NCI-H748 treated with DMSO at 0.1 percent for 48 hours (cell line): ENCODE results near the gene STH.

Experiments used
- DNase-seq: peaks from one replicate; lab custom pipeline; 2025; lab: John Stamatoyannopoulos, UW

The STH gene

GRCh38 chr17:46047856-46048255 is 48.8 kb downstream of the STH start:
- DNase-seq, result no peak
